AG08396 (cell line): Measurements from ENCODE around the gene OR2T33.
"Not testable (repeated sequence)": the region's sequence is repeated elsewhere in the genome, so short reads cannot be mapped to it uniquely, and the experiment has no call there.

Source experiments
- DNase-seq: peaks from one replicate; pipeline ENCODE4 v3.0.0; 2012; ENCODE audit warnings: low spot score, mixed read lengths

Gene OR2T33

GRCh38 chr1:248277876-248278275 lies at the start of gene OR2T33:
Gene OR2T33, minus strand, starts transcription at chr1:248277976. Its CDS starts 4,162 bp downstream, at chr1:248273814.
- DNase-seq = no peak

- DNase-seq = no peak
These were observed 46.7 kb upstream of the OR2T33 start, which contains the start of gene OR2M7 for GRCh38 chr1:248324468-248324867. Gene OR2M7, minus strand, starts transcription at chr1:248324568. Its CDS starts 0 bp downstream, at chr1:248324568.

GRCh38 chr1:248316796-248317195 lies 39.0 kb upstream of the OR2T33 start:
- DNase-seq = no peak

GRCh38 chr1:248306740-248307139 lies 29.0 kb upstream of the OR2T33 start:
- not testable (repeated sequence) for DNase-seq

GRCh38 chr1:248306103-248306502 lies 28.3 kb upstream of the OR2T33 start:
- no peak for DNase-seq

- DNase-seq = not testable (repeated sequence)
These were observed 27.9 kb upstream of the OR2T33 start for GRCh38 chr1:248305672-248306071.

GRCh38 chr1:248303324-248303723 lies 25.5 kb upstream of the OR2T33 start, which contains the start of gene OR2T12:
Gene OR2T12, minus strand, starts transcription at chr1:248303424. Its CDS starts 7,846 bp downstream, at chr1:248295578.
- DNase-seq = no peak

- DNase-seq = no peak
These were observed 10.6 kb upstream of the OR2T33 start for GRCh38 chr1:248288391-248288790.

GRCh38 chr1:248273225-248273624 lies 4.6 kb downstream of the OR2T33 start:
- not testable (repeated sequence) for DNase-seq

GRCh38 chr1:248268178-248268577 lies 9.6 kb downstream of the OR2T33 start:
- no peak for DNase-seq

- DNase-seq = not testable (repeated sequence)
These were observed 18.5 kb downstream of the OR2T33 start for GRCh38 chr1:248259309-248259708.

GRCh38 chr1:248243204-248243603 lies 34.6 kb downstream of the OR2T33 start:
- DNase-seq = peak; percentile 28

- DNase-seq = no peak
These were observed 38.3 kb downstream of the OR2T33 start for GRCh38 chr1:248239478-248239877.

GRCh38 chr1:248231117-248231516 lies 46.7 kb downstream of the OR2T33 start, which contains the start of gene OR2M4:
Gene OR2M4, plus strand, starts transcription at chr1:248231417. Its CDS starts 7,512 bp downstream, at chr1:248238929.
- no peak for DNase-seq

GRCh38 chr1:248229360-248229908 lies 48.3 kb downstream of the OR2T33 start:
- no peak for DNase-seq

GRCh38 chr1:248225537-248225936 lies 52.2 kb downstream of the OR2T33 start:
- no peak for DNase-seq
